Measurements from ENCODE around the gene GLRB.
"Not testable (repeated sequence)": the region's sequence is repeated elsewhere in the genome, so short reads cannot be mapped to it uniquely, and the experiment has no call there.

The GLRB gene

GRCh38 chr4:157115613-157116335 lies 39.8 kb downstream of the GLRB start:
- Histone ChIP-seq H3K27ac (no peak overlapping the region), H3K4me3 (no peak overlapping the region)

DNA sequence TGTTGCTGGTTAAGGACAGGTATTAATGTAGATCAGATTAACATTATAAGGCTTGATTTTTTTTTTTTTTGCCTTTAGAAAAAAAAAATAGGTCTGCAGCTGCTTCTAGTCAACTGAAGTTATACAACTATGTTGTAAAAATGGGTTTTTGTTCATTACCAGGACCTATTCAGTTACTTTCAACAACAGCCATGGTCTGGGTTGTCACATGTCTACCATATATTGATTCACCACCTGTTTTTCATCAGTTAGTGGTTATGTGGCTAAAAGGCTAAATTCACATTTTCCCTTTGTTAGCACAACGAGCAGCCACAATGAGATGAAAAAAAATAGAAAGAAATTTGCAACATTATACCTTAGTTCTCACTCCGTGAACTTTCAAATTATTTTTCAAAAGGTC lies 45.5 kb downstream of the GLRB start:
- H3K4me3 ChIP-seq: no peak overlapping the region
- no peak overlapping the region for H3K27ac ChIP-seq

GRCh38 chr4:157127571-157127970 lies 51.6 kb downstream of the GLRB start:
- Histone ChIP-seq H3K27ac (no peak overlapping the region), H3K4me3 (no peak overlapping the region)

DNA sequence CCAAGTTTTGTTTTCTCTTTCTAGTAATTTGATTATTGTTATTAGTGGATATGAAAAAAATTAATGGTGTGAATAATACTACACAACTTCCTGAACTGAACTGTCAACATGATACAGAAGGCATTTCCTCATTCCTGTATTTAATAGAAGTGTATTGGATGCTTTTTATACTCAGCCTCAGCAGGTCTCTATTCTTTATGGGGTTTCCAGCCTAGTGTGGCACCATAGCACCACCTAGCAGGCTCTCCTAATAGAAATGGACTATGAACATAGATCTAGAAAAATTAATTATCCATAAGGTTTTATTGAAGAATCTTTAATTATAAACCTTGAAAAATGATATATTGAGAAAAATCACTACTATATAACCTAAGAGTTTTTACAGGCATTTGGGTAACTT lies 52.4 kb downstream of the GLRB start:
- H3K4me3 ChIP-seq: no peak overlapping the region
- H3K27ac ChIP-seq: no peak overlapping the region

DNA sequence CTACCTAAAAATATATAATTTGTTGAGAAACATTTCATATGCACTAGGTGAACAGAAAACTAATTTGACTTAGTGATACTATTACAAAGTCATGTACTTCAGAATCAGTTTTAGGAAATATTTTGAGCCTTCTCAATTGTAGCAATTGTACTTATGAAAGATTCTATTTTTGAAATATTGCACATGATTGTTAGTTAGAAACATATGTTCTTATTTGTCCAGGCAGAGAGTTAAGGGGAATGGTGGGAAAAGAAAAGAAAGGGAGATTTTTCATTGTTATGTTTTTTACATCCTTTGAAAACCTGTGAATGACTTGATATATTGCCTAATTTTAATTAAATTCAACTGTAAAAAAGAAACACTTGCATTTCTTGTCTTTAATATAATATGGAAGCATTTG lies 66.0 kb downstream of the GLRB start:
- H3K27ac ChIP-seq: no peak overlapping the region
- H3K4me3 ChIP-seq: no peak overlapping the region

GRCh38 chr4:157143369-157143768 lies 67.4 kb downstream of the GLRB start:
- no peak overlapping the region for H3K27ac ChIP-seq

DNA sequence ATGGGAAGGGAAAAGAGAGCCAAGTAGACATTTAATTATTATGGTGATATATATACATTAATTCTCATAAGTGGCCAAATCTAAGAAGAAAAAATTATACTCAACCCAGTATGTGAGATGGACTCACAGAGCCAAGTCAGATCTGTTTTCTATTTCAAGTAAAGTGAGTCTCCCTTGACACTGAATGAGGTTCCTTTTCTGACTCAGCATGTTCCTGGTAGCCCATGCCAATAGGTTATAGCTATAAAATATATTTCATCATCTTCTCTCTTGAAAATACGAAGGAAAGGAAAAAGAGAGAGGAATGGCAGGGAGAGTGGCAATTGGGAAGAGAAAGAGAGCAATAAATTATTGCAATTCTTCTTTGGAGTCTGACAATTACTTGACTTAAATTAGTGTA lies 75.8 kb downstream of the GLRB start:
- no peak overlapping the region for H3K27ac ChIP-seq
- H3K4me3 ChIP-seq: no peak overlapping the region

More at GRCh38 chr4:157143369-157143768, 67.4 kb downstream of the GLRB start:
- no peak overlapping the region for H3K4me3 ChIP-seq

DNA sequence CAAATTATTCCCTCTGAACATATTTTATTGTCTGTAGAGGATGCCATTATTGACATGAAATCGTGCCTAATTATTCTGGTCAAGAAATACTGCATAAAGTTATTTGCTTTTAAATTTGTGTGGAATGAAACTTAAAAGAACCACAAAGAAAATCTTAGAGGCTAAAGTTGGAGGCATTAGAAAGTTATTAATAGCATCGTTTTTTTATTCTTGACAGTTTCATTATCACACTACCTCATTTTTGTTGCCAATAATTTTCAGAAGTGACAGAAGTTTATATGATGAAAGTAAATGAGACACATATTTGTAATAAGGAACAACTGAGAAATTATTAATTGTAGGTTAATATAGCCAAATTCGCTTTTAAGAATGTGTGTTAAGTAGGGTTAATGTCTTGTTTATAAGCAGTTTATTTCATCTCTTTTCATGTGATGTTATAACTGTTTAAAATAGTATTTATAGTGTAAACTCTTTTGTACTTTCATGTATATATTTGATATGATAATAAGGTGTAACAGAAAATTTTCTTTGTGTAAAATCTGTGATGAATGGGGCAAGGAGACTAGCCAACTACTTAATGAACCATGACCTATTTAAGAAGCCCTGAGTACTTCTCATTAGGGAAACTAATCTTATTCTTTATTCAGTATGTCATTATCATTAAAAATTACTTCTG lies 90.1 kb downstream of the GLRB start:
- Histone ChIP-seq H3K27ac (no peak overlapping the region), H3K4me3 (no peak overlapping the region)

GRCh38 chr4:157170321-157170720 lies 94.4 kb downstream of the GLRB start:
- Histone ChIP-seq H3K4me3 (no peak overlapping the region), H3K27ac (no peak overlapping the region)

DNA sequence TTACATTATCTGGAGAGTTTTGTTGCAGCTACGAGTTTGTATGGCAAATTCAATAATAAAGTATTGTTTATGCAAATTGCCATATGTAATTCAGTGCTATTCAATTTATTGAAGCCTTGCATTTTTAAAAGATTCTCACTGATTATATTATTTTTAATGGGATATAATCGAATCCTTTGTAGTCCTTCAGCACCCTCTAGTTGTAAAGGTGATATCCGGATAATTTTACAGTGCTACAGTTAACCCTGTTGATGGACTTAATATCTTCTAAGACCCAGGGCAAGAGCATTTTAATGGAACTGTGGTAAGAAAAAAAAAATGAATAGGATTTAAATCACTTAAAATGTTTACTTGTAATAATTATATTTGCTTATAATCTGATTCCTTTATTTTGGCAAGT lies 96.1 kb downstream of the GLRB start:
- H3K27ac ChIP-seq: no peak overlapping the region

GRCh38 chr4:157180268-157180667 lies 104.3 kb downstream of the GLRB start:
- H3K27ac ChIP-seq, H3K4me3 ChIP-seq: not testable (repeated sequence)

More for the DNA sequence above, 96.1 kb downstream of the GLRB start:
- H3K4me3 ChIP-seq: no peak overlapping the region

DNA sequence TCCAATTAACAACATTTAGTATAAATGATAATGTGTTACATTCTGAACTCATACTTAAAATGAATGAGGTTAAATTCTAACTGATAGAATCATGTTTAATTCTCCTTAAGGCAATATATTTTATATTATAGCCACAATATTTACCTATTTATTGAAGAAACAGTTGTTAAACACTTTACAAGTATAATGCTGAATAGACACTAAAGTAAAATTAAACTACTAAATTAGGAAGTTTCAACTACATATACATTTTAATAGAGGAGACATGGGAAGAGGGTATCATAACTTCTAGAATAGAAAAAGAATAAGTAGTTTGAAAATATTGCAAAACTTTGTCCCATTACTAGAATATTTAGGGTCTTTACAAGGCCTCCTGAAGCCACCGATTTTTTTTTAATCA lies 108.3 kb downstream of the GLRB start:
- no peak overlapping the region for H3K27ac ChIP-seq
- H3K4me3 ChIP-seq: no peak overlapping the region

DNA sequence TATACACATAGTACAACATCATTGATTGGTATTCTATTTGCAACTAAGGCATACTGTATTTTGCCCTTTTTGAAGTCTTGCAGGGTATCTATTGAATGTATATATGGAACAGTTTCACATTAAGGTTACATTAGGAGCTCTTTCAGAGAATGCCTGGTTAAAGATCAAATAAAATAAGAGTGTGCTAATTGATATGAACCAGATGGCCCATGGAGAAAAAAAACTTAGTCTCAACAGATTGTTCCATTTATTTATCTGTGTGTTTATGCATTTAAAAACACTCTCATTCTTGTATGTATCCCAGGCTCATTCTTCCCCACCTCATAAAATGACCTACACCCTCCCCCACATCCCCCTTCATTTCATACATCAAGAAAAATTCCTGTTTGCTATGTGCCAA lies 109.4 kb downstream of the GLRB start:
- Histone ChIP-seq H3K4me3 (no peak overlapping the region), H3K27ac (no peak overlapping the region)

DNA sequence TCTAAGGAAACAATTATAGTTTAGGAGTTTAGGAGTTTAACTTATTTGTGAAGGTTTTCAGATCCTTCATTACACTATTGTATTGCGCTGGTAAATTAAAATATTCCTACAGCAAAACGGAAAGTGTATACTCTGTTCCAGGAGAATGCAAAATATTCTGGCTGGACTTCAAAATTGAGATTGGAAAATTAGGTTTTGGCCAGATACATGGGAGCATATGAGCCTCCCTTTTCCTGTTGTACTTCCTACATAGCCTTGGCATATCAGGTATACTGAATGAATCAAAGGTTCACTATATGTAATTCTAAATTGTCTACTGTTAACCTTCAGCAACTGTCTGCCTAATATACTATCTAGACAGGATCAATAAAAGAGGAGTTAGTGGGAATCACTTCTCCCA lies 119.4 kb downstream of the GLRB start:
- no peak overlapping the region for H3K4me3 ChIP-seq
- no peak overlapping the region for H3K27ac ChIP-seq

- Histone ChIP-seq H3K4me3 (no peak overlapping the region), H3K27ac (no peak overlapping the region)
Observed at GRCh38 chr4:157196046-157196445, 120.1 kb downstream of the GLRB start.

- Histone ChIP-seq H3K4me3 (no peak overlapping the region), H3K27ac (no peak overlapping the region)
Observed at GRCh38 chr4:157204634-157205244, 128.8 kb downstream of the GLRB start.

DNA sequence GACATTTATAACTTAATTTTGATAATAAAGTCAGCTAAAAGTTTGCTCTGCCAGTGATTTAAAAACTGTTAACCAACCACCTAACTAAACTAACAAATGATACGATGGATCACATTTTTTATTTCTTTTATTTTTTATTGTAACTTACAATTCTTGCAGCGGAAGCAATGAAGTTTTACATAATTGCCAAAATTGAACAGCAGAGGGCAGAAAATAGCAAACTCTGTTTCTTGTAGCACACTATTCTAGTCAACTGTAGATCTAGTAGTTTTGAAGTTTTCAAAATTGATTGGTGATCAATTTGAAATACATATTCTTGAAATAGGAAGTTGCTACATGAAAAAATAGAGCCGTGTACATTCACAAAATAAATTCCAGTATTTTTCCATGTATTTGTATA lies 141.8 kb downstream of the GLRB start:
- H3K27ac ChIP-seq: no peak overlapping the region
- no peak overlapping the region for H3K4me3 ChIP-seq

DNA sequence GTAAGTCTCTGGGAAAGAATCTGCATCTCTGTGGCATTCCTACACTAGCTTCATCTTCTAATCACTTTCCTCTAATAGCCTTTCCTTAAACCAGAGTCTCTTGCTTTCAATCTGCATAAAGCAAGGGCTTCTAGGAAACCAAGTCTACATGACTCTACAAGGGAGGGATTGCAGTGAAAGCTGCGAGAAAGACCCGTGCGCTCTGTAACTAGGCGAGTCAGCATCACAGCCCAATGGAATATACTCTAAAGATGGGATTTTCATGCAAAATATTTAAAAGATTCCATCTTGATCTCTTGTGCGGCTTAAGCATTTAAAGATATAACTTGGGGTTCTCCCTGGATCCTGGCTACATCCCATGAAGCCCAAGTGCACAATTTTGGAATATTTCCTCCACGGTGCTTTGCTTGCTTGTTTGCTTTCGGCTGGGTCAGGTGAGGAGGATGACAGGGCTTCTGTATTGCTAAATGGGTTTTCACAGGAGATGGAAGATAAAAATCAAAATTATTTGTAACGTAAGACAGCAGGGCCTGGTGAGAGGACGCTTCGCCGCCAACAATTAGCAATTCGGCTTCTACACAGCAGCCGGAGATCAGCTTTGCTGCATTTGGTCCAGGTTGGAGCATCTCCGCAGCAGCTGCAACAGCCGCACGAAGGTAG lies 143.9 kb downstream of the GLRB start:
- Histone ChIP-seq H3K27ac (no peak overlapping the region), H3K4me3 (peak overlapping the region in 1 of 7 experiments; percentile 18)

DNA sequence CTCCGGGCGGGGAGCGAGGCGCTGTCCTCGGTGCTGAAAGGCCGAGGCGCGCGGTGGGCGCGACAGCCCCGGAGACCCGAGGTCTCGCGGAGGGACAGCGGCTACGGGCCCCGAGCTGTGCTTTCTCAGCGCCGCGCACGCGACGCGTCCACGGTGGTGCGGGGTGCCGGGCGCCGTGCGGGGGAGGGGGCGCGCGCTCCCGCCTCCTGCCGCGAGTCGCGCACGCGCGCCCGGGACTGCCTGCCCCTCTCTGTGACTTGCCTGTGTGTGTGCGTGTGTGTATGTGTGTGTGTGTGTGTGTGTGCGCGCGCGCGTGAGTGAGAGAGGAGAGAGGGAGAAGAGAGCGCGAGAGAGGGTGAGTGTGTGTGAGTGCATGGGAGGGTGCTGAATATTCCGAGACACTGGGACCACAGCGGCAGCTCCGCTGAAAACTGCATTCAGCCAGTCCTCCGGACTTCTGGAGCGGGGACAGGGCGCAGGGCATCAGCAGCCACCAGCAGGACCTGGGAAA lies 144.5 kb downstream of the GLRB start, which contains the start of gene GRIA2:
Gene GRIA2, plus strand, starts transcription at position 358 of the 511 bp plus-strand sequence. CDS start 315 bp downstream, outside the sequence.
- Histone ChIP-seq H3K27ac (no peak within 1 kb of the TSS), H3K4me3 (peak within 1 kb of the TSS in 2 of 7 experiments; percentile 9 to 18)

GRCh38 chr4:157221426-157221894 lies 145.5 kb downstream of the GLRB start:
- Histone ChIP-seq H3K4me3 (peak overlapping the region in 1 of 7 experiments; percentile 39), H3K27ac (no peak overlapping the region)
